Left ventricle myocardium inferior (tissue), 1 donor: ENCODE data around the gene NTF3. TPM values are rescaled to one million over a fixed set of nuclear protein-coding genes. Genes with fewer than 3 reads are reported as not detected.

ENCODE experiments used
- DNase-seq: peaks from one replicate; pipeline ENCODE4 v3.0.0-alpha.2; 2020
- H3K27ac ChIP-seq: fragments of 200-600 bp; replicated peaks from 2 replicates; pipeline ENCODE4 v1.8.0; 2021
- H3K27me3 ChIP-seq: fragments of 200-600 bp; 2 replicates; pipeline ENCODE4 v1.8.0; 2021; ENCODE audit warnings: low read depth
- H3K36me3 ChIP-seq: fragments of 200-600 bp; 2 replicates; pipeline ENCODE4 v1.8.0; 2021
- H3K4me1 ChIP-seq: fragments of 200-600 bp; 2 replicates; pipeline ENCODE4 v1.8.0; 2021
- H3K4me3 ChIP-seq: fragments of 200-600 bp; 2 replicates; pipeline ENCODE4 v1.8.0; 2021; ENCODE audit warnings: mild to moderate bottlenecking, moderate library complexity
- H3K9me3 ChIP-seq: fragments of 200-600 bp; replicated peaks from 2 replicates; pipeline ENCODE4 v1.8.0; 2021
- CTCF ChIP-seq: fragments of 200-600 bp; IDR thresholded peaks from 2 replicates; pipeline ENCODE4 v1.8.0; 2021; ENCODE audit warnings: antibody characterized with exemption, mild to moderate bottlenecking, borderline replicate concordance
- intact Hi-C: fragments of 100-400 bp; cut with micrococcal nuclease; formaldehyde crosslinking; loops from one replicate; pipeline ENCODE4 v1.11.0; 2022
- total RNA-seq: library from RNA; stranded (reverse); fragmentation: NEBNext Ultra II Directional; extraction: Animal tissue kit (Norgen Biotek cat#: 25700); gene quantifications from one replicate; pipeline ENCODE4 v1.2.1, GENCODE V29; 2021
- donor health status: DM: no; HTN: yes; CAD: no; lungs with severe emphysema.

The NTF3 gene
- total RNA-seq, 1 donor from 2014 or later = 0.99 TPM

GRCh38 chr12:5455045-5455444 lies 23.1 kb downstream of the NTF3 start:
- intact Hi-C loops = no loop called here
- Histone ChIP-seq H3K27ac (no peak overlapping the region), H3K27me3 (peaks cover 21% of the 10 kb centered on the region), H3K36me3 (no peaks in the 10 kb centered on the region), H3K4me1 (peaks cover 33% of the 10 kb centered on the region), H3K9me3 (no peaks in the 10 kb centered on the region), H3K4me3 (no peak overlapping the region)
- DNase-seq = no peak
- no peak for TF ChIP-seq CTCF

- DNase-seq = no peak
- Histone ChIP-seq H3K27me3 (peaks cover 19% of the 10 kb centered on the region), H3K9me3 (no peaks in the 10 kb centered on the region), H3K4me3 (no peak overlapping the region), H3K4me1 (peaks cover 33% of the 10 kb centered on the region), H3K27ac (peak overlapping the region; percentile 68), H3K36me3 (no peaks in the 10 kb centered on the region)
- intact Hi-C loops = no loop called here
- TF ChIP-seq CTCF = no peak
Observed at GRCh38 chr12:5456030-5456429, 24.1 kb downstream of the NTF3 start.

GRCh38 chr12:5456906-5457305 lies 25.0 kb downstream of the NTF3 start:
- peak overlapping the region; percentile 68 for H3K27ac ChIP-seq
- no peak overlapping the region for H3K4me3 ChIP-seq
- peaks cover 19% of the 10 kb centered on the region for H3K27me3 ChIP-seq
- intact Hi-C loops = no loop called here
- peaks cover 33% of the 10 kb centered on the region for H3K4me1 ChIP-seq
- DNase-seq = no peak
- TF ChIP-seq CTCF = no peak
- H3K36me3 ChIP-seq = no peaks in the 10 kb centered on the region
- no peaks in the 10 kb centered on the region for H3K9me3 ChIP-seq

GRCh38 chr12:5458229-5459050 lies 26.5 kb downstream of the NTF3 start:
- Histone ChIP-seq H3K27ac (no peak overlapping the region), H3K4me3 (no peak overlapping the region), H3K9me3 (no peaks in the 10 kb centered on the region), H3K27me3 (peaks cover 10% of the 10 kb centered on the region), H3K36me3 (no peaks in the 10 kb centered on the region), H3K4me1 (peaks cover 33% of the 10 kb centered on the region)
- intact Hi-C loops = no loop called here
- DNase-seq = no peak
- TF ChIP-seq CTCF = no peak

- Histone ChIP-seq H3K4me3 (no peak overlapping the region), H3K36me3 (no peaks in the 10 kb centered on the region), H3K4me1 (peaks cover 33% of the 10 kb centered on the region), H3K27me3 (peaks cover 6% of the 10 kb centered on the region), H3K27ac (no peak overlapping the region), H3K9me3 (no peaks in the 10 kb centered on the region)
- intact Hi-C loops = no loop called here
- DNase-seq = no peak
- TF ChIP-seq CTCF = no peak
Observed at GRCh38 chr12:5459051-5459782, 27.3 kb downstream of the NTF3 start.
